ENCODE results near the gene GABRR2. TPM values are rescaled to one million over a fixed set of nuclear protein-coding genes. Genes with fewer than 3 reads are reported as not detected.

The GABRR2 gene
- total RNA-seq, 1 donor from 2014 or later = 0.78 TPM

GRCh38 chr6:89260310-89260709, 54.8 kb downstream of the GABRR2 start:
- Mint-ChIP-seq H3K4me1 (ENCODE audit: low read depth) (no peaks in the 10 kb centered on the region), H3K36me3 (ENCODE audit: low read depth) (no peaks in the 10 kb centered on the region), H3K27ac (no peak overlapping the region), H3K27me3 (ENCODE audit: low read depth) (peaks cover 5% of the 10 kb centered on the region), H3K4me3 (ENCODE audit: low read depth) (no peak overlapping the region), H3K9me3 (no peaks in the 10 kb centered on the region)
- intact Hi-C loops (cut with micrococcal nuclease) = no loop called here
- no peak for DNase-seq (ENCODE audit: low spot score)

GRCh38 chr6:89258912-89259311, 56.2 kb downstream of the GABRR2 start:
- no peaks in the 10 kb centered on the region for H3K36me3 Mint-ChIP-seq (ENCODE audit: low read depth)
- H3K27ac Mint-ChIP-seq = no peak overlapping the region
- DNase-seq (ENCODE audit: low spot score) = no peak
- H3K4me1 Mint-ChIP-seq (ENCODE audit: low read depth) = no peaks in the 10 kb centered on the region
- no peak overlapping the region for H3K4me3 Mint-ChIP-seq (ENCODE audit: low read depth)
- intact Hi-C loops (cut with micrococcal nuclease) = no loop called here
- H3K27me3 Mint-ChIP-seq (ENCODE audit: low read depth) = peaks cover 10% of the 10 kb centered on the region
- H3K9me3 Mint-ChIP-seq = no peaks in the 10 kb centered on the region

GRCh38 chr6:89257781-89258180, 57.3 kb downstream of the GABRR2 start:
- H3K27ac Mint-ChIP-seq = no peak overlapping the region
- H3K9me3 Mint-ChIP-seq = no peaks in the 10 kb centered on the region
- DNase-seq (ENCODE audit: low spot score) = no peak
- no peak overlapping the region for H3K4me3 Mint-ChIP-seq (ENCODE audit: low read depth)
- peaks cover 14% of the 10 kb centered on the region for H3K27me3 Mint-ChIP-seq (ENCODE audit: low read depth)
- no peaks in the 10 kb centered on the region for H3K36me3 Mint-ChIP-seq (ENCODE audit: low read depth)
- intact Hi-C loops (cut with micrococcal nuclease) = no loop called here
- H3K4me1 Mint-ChIP-seq (ENCODE audit: low read depth) = no peaks in the 10 kb centered on the region

- no peak for DNase-seq (ENCODE audit: low spot score)
- no peaks in the 10 kb centered on the region for H3K4me1 Mint-ChIP-seq (ENCODE audit: low read depth)
- no peaks in the 10 kb centered on the region for H3K9me3 Mint-ChIP-seq
- intact Hi-C loops (cut with micrococcal nuclease) = no loop called here
- peaks cover 14% of the 10 kb centered on the region for H3K27me3 Mint-ChIP-seq (ENCODE audit: low read depth)
- no peak overlapping the region for H3K27ac Mint-ChIP-seq
- no peak overlapping the region for H3K4me3 Mint-ChIP-seq (ENCODE audit: low read depth)
- H3K36me3 Mint-ChIP-seq (ENCODE audit: low read depth) = no peaks in the 10 kb centered on the region
Observed at GRCh38 chr6:89257346-89257745, 57.8 kb downstream of the GABRR2 start.

GRCh38 chr6:89255417-89255816, 59.7 kb downstream of the GABRR2 start:
- Mint-ChIP-seq H3K9me3 (no peaks in the 10 kb centered on the region), H3K4me3 (ENCODE audit: low read depth) (no peak overlapping the region), H3K4me1 (ENCODE audit: low read depth) (no peaks in the 10 kb centered on the region), H3K27me3 (ENCODE audit: low read depth) (peaks cover 17% of the 10 kb centered on the region), H3K36me3 (ENCODE audit: low read depth) (no peaks in the 10 kb centered on the region), H3K27ac (no peak overlapping the region)
- DNase-seq (ENCODE audit: low spot score) = no peak
- intact Hi-C loops (cut with micrococcal nuclease) = no loop called here

- Mint-ChIP-seq H3K9me3 (no peaks in the 10 kb centered on the region), H3K27me3 (ENCODE audit: low read depth) (peaks cover 16% of the 10 kb centered on the region), H3K4me3 (ENCODE audit: low read depth) (no peak overlapping the region), H3K27ac (no peak overlapping the region), H3K36me3 (ENCODE audit: low read depth) (no peaks in the 10 kb centered on the region), H3K4me1 (ENCODE audit: low read depth) (no peaks in the 10 kb centered on the region)
- intact Hi-C loops (cut with micrococcal nuclease) = no loop called here
- DNase-seq (ENCODE audit: low spot score) = no peak
Observed at GRCh38 chr6:89254569-89254968, 60.5 kb downstream of the GABRR2 start.

GRCh38 chr6:89252907-89253306, 62.2 kb downstream of the GABRR2 start:
- Mint-ChIP-seq H3K36me3 (ENCODE audit: low read depth) (no peaks in the 10 kb centered on the region), H3K4me1 (ENCODE audit: low read depth) (no peaks in the 10 kb centered on the region), H3K4me3 (ENCODE audit: low read depth) (no peak overlapping the region), H3K9me3 (no peaks in the 10 kb centered on the region), H3K27me3 (ENCODE audit: low read depth) (peaks cover 18% of the 10 kb centered on the region), H3K27ac (no peak overlapping the region)
- no peak for DNase-seq (ENCODE audit: low spot score)
- intact Hi-C loops (cut with micrococcal nuclease) = no loop called here

- no peaks in the 10 kb centered on the region for H3K36me3 Mint-ChIP-seq (ENCODE audit: low read depth)
- H3K4me3 Mint-ChIP-seq (ENCODE audit: low read depth) = no peak overlapping the region
- intact Hi-C loops (cut with micrococcal nuclease) = no loop called here
- no peak for DNase-seq (ENCODE audit: low spot score)
- no peak overlapping the region for H3K27ac Mint-ChIP-seq
- H3K27me3 Mint-ChIP-seq (ENCODE audit: low read depth) = peaks cover 18% of the 10 kb centered on the region
- no peaks in the 10 kb centered on the region for H3K9me3 Mint-ChIP-seq
- H3K4me1 Mint-ChIP-seq (ENCODE audit: low read depth) = no peaks in the 10 kb centered on the region
Observed at GRCh38 chr6:89251976-89252375, 63.1 kb downstream of the GABRR2 start.

- intact Hi-C loops (cut with micrococcal nuclease) = no loop called here
- Mint-ChIP-seq H3K36me3 (ENCODE audit: low read depth) (no peaks in the 10 kb centered on the region), H3K4me3 (ENCODE audit: low read depth) (no peak overlapping the region), H3K9me3 (no peaks in the 10 kb centered on the region), H3K27me3 (ENCODE audit: low read depth) (peaks cover 21% of the 10 kb centered on the region), H3K27ac (no peak overlapping the region), H3K4me1 (ENCODE audit: low read depth) (no peaks in the 10 kb centered on the region)
- DNase-seq (ENCODE audit: low spot score) = no peak
Observed at GRCh38 chr6:89251170-89251569, 63.9 kb downstream of the GABRR2 start.

GRCh38 chr6:89250239-89250638, 64.9 kb downstream of the GABRR2 start:
- intact Hi-C loops (cut with micrococcal nuclease) = no loop called here
- Mint-ChIP-seq H3K36me3 (ENCODE audit: low read depth) (no peaks in the 10 kb centered on the region), H3K9me3 (no peaks in the 10 kb centered on the region), H3K4me3 (ENCODE audit: low read depth) (no peak overlapping the region), H3K27me3 (ENCODE audit: low read depth) (peaks cover 21% of the 10 kb centered on the region), H3K27ac (no peak overlapping the region), H3K4me1 (ENCODE audit: low read depth) (no peaks in the 10 kb centered on the region)
- DNase-seq (ENCODE audit: low spot score) = no peak

GRCh38 chr6:89244241-89244985, 70.7 kb downstream of the GABRR2 start:
- intact Hi-C loops (cut with micrococcal nuclease) = loop anchor here (5.0 kb wide), 1 partner anchor 122 kb away; no protein-coding TSS in a partner anchor
- Mint-ChIP-seq H3K36me3 (ENCODE audit: low read depth) (no peaks in the 10 kb centered on the region), H3K27ac (no peak overlapping the region), H3K4me3 (ENCODE audit: low read depth) (no peak overlapping the region), H3K4me1 (ENCODE audit: low read depth) (peaks cover 7% of the 10 kb centered on the region), H3K27me3 (ENCODE audit: low read depth) (peaks cover 16% of the 10 kb centered on the region), H3K9me3 (no peaks in the 10 kb centered on the region)
- no peak for DNase-seq (ENCODE audit: low spot score)

- Mint-ChIP-seq H3K4me3 (ENCODE audit: low read depth) (no peak overlapping the region), H3K9me3 (no peaks in the 10 kb centered on the region), H3K27ac (no peak overlapping the region), H3K4me1 (ENCODE audit: low read depth) (peaks cover 9% of the 10 kb centered on the region), H3K27me3 (ENCODE audit: low read depth) (peaks cover 17% of the 10 kb centered on the region), H3K36me3 (ENCODE audit: low read depth) (no peaks in the 10 kb centered on the region)
- no peak for DNase-seq (ENCODE audit: low spot score)
- intact Hi-C loops (cut with micrococcal nuclease) = loop anchor here (5.0 kb wide), 1 partner anchor 121 kb away; no protein-coding TSS in a partner anchor
Observed at GRCh38 chr6:89243331-89243629, 71.8 kb downstream of the GABRR2 start.

GRCh38 chr6:89242574-89243330, 72.3 kb downstream of the GABRR2 start:
- H3K27me3 Mint-ChIP-seq (ENCODE audit: low read depth) = peaks cover 19% of the 10 kb centered on the region
- intact Hi-C loops (cut with micrococcal nuclease) = loop anchor here (1.0 to 5.0 kb wide), 2 partner anchors 120 to 260 kb away; no protein-coding TSS in a partner anchor
- no peaks in the 10 kb centered on the region for H3K9me3 Mint-ChIP-seq
- H3K36me3 Mint-ChIP-seq (ENCODE audit: low read depth) = no peaks in the 10 kb centered on the region
- peaks cover 9% of the 10 kb centered on the region for H3K4me1 Mint-ChIP-seq (ENCODE audit: low read depth)
- H3K4me3 Mint-ChIP-seq (ENCODE audit: low read depth) = no peak overlapping the region
- DNase-seq (ENCODE audit: low spot score) = no peak
- no peak overlapping the region for H3K27ac Mint-ChIP-seq
